Activated T-cell treated with anti-CD3 and anti-CD28 coated beads for 4 hours (primary cell): Measurements from ENCODE around the gene PHEX.

Experiments used
- DNase-seq: peaks from one replicate; pipeline ENCODE4 v3.0.0-alpha.2; 2020

The PHEX gene

DNA sequence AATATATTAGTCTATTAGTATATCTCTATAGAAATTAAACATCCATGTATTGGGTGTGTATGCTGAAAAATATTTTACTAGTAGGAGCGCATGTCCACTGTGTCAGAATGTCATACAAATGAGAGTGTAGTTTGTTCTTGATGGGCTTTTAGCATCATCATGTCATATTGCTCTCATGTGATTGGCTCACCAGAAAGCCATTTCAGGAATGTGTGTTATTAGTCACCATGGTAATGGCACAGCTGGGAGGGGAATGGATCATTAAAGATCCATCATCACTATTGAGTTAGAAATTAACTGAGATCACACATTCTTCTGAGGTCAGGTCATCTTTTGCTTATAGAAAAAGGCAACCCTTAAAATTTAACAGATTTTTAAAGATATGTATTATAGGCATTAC is 77.3 kb downstream of the PHEX start:
- DNase-seq, result no peak

DNA sequence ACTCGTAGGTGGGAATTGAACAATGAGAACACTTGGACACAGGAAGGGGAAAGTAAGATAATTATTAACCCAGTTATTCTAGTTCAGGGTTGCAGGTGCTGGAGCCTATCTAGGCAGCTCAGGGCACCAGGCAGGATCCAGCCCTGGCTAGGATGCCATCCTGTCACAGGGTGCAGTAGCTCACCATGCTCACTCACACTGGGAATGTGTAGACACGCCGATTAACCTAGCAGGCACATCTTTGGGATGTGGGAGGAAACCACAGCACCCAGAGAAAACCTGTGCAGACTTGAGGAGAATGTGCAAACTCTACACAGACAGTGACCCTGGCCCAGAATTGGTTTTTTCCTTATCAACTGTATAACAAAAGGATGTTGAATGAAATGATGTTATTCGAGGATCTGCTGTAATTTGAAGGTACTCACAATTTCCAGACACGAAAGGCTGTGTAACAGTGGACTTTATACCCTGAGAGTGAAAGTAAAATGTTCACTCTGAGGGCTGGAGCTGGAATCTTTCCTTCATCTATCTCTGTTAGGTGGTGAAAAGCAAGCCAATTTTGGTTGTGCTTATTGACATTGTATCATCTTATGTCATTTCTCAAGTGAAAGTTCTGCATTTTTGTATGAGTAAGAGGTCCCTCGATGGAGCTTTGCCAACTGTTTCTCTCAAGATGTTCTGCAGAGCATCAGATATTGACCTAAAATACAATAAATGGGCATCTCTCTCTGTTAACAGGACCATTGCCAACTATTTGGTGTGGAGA is 78.8 kb downstream of the PHEX start:
- no peak for DNase-seq

DNA sequence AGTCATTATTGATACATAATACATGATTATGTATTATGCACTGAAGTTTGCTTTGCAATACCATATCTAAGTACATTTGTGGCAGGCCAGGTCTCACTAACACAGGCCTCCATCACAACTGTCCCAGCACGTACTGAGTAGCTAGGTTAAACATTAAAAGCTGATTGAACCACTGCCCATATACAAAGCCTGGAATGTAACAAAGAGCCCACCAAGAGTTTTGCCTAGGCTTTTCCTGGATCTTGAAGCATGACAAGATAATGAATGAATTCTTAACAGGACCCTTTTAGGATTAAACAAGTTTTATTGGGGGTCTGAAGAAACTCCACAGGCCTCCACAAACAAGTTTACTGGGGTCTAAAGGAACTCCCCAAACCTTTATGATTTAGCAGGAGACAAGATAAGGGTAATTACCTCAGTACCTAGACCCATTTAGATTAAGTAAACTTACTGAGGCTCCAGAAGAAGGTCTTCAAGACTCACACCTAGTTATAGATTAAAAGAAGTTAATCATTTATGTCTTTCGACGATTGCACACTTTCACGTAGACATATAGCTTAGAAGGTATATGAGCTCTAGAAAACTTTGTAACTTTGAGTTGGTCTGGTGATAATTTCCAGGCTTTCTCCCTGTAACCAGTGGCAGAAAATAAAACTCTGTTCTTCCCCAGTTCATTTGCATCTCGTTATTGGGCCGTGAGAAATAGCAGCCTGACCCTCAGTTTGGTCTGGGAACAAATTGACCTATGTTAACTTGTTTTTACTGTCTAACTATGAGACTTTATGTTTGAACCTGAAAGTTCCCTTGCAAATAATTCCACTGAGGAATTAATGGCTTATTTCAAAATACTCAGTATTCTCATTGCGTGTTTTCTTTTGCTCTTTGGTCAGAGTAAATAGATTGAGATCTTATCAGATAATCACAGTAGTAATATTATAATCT is 84.8 kb downstream of the PHEX start:
- no peak for DNase-seq

DNA sequence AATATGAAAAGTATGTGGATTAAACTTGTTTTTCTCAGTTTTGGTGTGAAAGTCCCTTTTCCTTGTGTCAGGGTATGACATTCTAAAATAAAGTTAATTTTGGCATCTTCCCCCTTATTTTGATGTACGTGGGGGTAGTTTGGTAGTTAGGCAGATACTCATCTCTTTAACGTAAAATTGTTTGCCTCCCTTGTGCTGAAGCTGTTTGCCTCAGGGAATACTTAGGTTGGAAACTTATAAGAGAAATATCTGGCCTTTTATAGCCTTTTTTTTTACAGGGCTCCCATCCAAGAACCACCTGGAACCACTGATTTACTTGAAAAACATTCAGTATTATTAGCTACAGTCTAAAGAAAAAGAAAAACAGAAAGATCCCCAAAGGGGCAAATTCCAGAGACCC is 85.5 kb downstream of the PHEX start:
- no peak for DNase-seq

DNA sequence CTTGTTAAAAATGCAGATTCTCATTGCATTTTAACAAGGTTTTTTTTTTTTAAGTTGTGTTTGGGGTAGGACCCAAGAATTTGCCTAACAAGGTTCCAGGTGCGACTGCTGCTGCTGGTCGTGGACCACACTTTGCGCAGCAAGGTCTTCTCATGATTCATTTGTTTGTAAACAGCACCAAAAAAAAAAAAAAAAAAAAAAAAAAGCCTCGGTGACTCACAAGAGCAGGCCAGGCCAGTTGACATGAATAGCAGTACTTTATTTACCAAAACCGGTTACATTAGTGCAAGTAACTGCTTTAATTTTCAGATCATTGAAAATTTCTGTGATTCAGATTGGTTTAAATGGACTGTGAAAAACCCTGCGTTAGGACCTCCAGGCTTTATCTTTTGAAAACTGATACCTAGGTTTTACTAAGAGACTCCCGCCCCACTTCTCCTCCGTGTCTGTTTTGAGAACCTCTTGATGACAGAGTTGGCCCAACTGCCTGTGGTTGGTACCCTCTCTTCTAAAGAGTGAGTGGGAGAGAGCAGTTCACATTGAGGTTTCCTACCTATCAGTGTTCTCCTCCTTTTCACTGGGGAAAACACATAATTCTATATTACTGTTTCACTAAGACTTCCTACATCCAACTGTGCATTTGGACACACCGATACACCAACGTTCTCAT is 86.2 kb downstream of the PHEX start:
- no peak for DNase-seq

DNA sequence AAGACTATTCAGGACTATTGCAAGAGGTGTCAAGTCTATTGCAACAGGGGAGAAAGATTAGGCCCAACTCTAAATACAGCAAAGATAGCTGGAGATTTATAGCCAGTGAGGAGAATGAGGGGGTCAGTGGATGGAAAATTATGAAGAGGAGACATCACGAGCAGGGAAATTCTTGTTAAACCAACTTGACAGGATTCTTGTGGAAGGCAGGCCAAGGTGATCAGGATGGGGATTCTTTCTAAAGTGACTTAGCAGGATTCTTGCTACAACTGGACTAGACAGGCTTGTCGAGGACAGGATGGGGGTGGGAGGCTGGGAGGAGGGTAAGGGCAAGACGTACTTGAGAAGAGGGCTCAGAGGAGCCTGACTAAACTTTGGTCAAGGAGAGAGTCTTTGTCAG is 89.0 kb downstream of the PHEX start:
- no peak for DNase-seq

DNA sequence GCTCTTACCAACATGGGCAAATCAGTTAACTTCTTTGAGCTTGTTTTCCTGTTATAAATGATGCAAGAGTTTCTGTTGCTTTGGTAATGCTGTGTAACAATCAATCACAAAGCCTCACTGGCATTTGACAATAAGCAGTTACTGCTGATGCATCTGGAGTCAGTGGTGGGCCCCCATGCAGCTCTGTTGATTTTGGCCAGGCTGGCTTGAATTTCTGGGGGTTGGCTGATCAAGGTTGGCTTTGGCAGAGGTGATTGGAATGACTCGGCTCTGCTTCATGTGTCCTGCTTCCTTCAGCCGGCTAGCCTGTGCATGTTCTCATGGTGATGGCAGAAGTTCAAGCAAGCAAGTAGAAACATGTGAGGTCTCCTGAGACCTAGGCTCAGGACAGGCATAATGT is 90.4 kb downstream of the PHEX start:
- DNase-seq, result no peak

DNA sequence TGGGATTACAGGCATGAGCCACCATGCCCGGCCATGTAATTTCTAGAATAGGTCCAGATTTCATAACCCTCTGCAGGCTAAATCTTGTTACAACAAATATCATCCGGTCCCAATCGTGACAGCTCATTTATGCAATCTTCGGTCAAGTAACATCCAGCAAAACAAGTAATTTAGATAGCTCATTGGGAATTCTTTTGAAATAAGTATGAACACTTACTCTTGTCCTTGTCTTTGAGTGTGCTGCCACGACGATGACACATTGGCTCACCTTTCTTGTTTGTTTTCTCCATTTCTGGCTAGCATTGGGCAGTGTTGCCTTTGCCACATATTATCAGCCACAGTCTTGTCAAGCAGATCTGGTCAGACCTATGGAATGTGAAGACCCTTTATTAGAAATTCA is 92.0 kb downstream of the PHEX start:
- no peak for DNase-seq

DNA sequence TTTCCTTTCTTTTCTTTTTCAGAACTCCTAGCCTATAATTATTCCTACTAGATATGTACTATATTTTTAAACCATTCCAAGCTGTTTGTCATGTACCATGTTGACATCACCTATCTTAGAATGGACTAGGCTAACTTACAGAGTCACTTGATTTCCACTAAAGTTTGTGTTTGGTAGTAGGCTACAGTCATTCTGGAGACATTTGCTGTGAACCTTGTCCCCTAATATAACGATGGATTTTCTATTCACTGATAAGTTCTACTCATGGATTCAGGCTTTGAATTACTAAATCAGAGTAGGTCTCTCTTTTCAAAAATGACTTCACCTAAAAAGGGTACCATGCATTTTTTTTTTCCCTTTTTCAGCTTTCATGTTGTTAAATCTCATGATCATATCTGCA is 93.4 kb downstream of the PHEX start:
- no peak for DNase-seq

DNA sequence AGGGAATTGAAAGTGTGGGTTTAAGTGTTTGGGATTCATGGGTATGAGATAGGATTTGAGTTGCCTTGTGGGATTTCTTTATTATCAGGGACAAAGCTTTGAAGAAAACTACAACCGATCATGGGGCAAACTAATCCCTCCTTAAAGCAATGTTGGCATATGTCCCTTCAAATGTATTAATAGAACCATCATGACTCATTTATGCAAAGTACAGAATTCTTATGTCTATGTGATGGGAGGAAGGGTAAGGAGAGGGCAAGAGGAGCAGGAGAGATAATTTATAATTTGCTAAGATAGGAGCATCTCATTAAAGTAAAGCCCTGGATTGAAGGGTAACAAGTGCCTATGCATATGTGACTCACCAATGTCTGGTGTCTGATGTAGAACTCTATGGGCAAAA is 94.2 kb downstream of the PHEX start:
- DNase-seq, result no peak

DNA sequence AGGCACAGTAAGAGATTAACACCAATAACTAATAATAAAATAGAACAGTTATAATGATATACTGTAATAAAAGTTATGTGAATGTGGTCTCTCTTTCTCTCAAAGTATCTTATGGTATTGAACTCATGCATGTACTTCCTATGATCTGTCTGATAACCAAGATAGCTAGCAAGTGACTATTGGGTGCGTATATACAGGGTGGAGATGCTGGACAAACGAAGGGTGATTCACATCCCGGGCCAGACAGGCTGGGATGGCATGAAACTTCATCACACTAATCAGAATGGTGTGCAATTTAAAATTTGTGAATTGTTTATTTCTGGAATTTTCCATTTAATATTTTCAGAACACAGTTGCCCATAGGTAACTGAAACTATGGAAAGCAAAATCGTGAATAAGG is 96.8 kb downstream of the PHEX start:
- no peak for DNase-seq

DNA sequence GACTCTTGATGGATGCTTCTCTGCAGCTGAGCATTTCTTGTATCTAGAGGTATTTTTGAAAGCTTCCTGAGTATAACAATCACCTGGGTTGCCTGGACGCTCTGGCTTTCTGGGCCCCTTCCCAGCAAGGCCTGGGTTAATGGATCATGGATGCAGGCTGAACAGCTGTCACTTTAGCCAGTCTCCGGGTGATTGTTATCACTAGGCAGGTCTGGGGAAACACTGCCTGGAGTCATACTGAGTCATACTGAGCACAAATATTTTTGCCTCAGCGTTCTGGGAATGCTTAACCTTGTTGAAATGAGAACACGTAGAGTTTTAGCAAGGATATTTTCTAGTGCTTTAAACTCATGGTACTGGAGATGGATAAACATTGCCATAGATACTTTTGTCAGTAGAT is 102.6 kb downstream of the PHEX start:
- DNase-seq, result no peak

DNA sequence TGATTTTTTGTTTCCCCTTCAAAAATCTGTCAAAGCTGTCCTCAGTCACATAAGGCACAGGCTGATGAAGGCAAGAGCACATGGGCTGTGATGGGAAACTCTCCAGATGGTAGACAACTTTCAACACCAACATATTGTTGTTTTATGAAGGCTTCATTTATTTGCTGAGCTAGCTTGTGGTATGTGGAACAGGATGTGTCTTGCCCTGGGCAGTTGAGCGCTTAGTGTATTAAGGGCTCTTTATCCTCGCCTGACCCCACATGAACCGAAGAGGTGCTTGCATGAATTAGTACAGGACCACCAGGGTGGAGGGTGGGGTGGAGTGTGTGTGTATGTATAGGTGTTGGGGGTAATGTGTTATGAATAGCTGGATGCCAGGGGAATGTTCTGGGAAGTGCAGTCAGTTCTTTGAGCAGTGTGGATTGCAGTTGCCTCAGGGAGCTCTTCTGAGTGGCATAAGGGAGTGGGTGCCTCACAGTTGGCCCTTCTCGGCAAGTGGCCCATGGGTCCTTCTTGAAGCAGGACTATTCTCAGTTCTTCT is 103.1 kb downstream of the PHEX start:
- DNase-seq, result no peak

DNA sequence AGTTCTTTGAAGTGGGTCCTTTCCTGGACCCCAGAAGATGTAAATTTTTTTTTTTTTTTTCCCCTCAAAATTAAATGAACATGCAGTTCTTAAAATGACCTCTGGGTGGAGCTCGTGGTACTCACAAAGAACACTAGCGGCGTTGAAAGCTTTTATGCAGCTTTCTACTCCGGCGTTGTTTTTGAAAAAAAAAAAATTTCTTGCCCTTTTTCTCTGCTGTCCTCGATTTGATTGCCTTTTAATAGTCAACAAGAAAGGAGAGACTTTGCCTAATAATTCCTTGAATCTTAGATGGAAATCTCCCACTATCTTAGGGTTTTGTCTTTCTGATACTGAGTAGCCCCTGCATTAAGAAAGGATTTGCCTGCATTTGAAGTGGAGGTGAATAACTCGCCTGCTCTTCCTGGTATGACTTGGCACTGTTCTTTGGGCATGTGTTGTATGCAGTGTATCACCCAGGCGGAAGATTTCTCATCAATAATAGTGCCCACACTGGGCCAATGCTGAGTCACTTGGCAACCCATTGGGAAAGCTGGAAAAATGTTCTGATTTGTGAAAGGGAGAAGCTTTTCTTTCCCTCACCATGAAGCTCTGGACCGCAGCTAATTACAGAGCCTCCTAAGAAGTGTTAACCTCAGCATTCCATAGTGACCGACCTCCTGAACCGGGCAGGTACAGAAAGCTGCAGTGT is 104.0 kb downstream of the PHEX start:
- DNase-seq, result peak; percentile 2

DNA sequence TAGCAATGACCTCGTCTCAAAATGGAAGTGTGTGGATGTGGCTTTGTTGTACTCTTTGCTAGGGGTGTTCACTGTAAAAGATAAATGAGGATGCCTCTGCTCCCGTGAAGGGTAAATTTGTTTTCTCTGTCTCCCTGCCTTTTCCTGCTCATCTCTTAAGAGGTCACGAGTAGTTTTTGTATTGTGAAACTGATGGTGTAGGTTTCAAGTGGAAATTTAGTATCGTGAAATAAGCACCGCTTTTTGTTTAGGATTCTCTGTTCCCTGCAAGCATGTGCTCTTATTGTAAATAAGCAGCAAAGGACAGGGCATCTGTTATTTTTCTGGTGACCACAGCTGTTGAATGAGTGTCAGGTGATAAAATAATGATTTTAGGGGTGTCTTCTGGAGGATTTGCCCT is 104.6 kb downstream of the PHEX start:
- no peak for DNase-seq

DNA sequence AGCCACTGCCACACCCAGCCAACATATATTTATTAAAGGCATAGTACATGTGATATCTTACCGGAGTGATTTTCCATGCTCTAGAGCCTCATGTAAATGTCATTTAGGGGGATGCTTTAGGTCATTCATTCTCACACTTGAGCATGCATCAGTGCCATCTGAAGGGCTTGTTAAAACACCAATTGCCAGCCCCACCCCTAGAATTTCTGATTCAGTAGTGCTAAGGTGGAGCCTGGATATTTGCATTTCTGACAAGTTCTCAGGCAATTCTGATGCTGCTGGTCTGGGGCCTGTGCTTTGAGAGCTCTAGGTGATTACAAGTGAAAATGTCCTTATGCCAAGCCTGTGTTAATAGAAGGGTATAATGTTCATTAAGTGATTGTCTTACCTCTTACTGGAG is 107.7 kb downstream of the PHEX start:
- DNase-seq, result no peak

DNA sequence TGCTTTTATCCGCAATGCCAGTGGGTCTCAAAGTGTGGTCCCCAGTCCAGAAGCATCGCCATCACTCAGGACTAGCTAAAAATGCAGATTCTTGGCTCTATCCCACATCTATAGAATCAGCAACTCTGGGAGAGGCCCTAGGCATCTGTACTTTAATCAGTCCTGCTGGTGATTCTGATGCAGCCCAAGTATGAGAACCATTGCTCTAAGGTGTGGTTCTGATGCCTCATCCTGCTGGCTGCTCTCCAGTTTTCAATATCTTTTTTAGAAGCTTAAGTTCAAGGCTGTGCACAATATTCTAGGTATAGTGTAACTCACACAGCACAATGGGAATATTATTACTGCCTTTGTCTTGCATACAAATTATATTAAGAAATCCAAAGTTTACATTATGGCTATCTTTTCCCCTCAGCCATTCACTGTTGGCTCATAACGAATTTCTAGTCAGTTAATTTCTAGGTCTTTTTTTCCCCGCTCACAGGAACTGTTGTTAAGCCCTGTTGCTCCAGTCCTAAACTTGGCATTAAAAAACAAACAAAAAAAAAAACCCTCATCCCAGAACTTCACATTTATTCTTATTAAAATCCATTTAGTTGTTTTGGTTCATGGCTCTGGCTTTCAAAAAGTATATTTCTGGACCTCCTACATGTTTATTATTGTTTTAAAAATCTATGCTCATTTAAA is 109.1 kb downstream of the PHEX start:
- no peak for DNase-seq

DNA sequence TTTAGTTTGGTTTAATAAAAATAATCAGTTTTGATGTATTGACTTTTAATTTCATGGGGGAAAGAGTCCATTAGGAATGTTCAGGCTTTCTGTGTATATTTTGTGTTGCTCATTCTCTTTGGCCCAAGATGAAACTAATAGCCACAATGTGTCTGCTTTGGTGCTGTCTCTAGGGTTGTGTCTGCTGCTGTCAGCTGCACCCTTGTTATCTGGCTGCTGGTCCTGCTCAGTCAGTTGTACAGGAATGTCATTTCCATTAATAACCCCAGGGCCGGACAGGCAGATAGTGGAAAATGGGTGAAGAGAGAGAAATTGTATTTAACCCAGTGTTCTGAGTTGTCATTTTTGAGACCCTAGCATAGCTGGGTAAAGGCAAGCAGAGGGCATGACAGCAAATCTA is 115.1 kb downstream of the PHEX start:
- no peak for DNase-seq

DNA sequence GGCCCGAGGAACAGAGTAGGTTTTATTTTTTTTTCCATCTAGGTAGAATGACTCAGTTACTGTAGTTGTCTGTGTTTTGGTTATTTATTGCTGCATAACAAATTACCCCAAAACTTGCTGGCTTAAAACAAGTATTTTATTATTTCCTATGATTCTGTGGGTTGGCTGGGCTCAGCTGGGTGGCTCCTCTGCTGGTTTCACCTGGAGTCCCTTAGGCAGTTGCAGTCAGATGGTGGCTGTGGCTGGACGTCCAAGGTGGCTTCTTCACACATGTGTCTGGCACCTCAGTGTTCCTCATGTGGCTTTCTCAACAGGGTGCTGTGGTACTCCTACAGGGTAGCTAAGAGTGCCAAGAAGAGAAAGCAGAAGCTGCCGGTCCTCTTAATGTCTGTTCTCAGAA is 115.8 kb downstream of the PHEX start:
- no peak for DNase-seq

DNA sequence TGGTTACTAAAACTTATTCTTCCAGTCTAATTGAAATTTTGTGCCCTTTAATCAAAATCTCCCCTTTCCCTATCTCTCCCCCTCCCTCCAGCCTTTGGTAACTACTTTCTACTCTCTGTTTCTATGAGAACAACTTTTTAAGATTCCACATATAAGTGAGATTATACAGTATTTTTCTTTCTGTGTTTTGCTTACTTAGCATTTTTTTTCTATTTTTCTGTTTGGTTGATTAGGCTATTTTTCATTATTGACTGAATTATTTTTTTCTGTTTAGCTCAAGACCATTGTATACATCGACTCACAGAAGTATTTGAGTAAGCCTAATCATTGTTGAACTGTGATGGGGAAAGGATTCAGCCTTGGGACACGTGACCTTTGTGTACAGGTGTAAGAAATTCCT is 116.4 kb downstream of the PHEX start:
- DNase-seq, result no peak

DNA sequence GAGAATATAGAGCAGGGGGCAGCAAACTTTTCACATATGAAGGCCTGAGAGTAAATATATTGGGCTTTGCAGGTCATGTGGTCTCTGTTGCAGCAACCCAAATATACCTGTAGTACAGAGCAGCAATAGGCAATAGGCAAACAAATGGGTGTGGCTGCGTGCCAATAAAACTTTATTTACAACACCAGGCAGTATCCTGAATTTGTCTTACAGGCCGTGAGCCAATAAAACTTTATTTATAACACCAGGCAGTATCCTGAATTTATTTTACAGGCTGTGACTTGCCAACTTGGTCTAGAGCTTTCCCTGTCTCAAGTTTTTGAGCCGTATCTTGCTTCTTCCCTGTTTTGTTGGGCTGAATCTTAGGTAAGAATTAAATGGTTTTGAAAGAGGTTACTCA is 118.2 kb downstream of the PHEX start:
- DNase-seq, result no peak

DNA sequence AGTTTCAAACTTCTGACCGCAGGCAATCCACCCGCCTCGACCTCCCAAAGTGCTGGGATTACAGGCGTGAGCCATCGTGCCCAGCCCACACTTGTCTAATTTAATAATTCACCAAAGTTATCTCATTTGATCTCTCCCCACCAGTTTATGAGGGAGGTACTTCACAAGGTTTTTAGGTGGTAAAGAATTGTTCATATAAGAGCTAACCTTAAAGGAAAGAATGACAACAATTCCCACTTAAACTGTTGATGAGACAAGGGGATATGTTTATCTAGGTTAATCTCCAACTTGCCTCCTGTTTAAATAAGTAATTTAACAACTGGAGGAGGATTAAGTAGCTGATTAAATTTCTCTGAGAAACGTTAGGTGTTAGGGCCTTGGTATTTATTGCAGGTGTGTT is 123.0 kb downstream of the PHEX start:
- no peak for DNase-seq
